ENCODE data around the gene SLC38A6. TPM values are rescaled to one million over a fixed set of nuclear protein-coding genes. Genes with fewer than 3 reads are reported as not detected.

SLC38A6 gene
- total and polyA plus RNA-seq, 9 donors = 6.8 to 18.7 (median 15.1) TPM

GRCh38 chr14:61099216-61099835, 118.3 kb downstream of the SLC38A6 start:
- Histone ChIP-seq H3K27ac (no peak overlapping the region), H3K4me3 (no peak overlapping the region), H3K9me3 (no peaks in the 10 kb centered on the region), H3K4me1 (ENCODE audit: insufficient read depth) (no peaks in the 10 kb centered on the region), H3K27me3 (no peaks in the 10 kb centered on the region), H3K36me3 (no peaks in the 10 kb centered on the region)
- DNase-seq = no peak
- intact Hi-C loops (cut with DNase I) = no loop called here
- TF ChIP-seq EP300 (IDR thresholded peaks at IDR 0.05) (no peak), POLR2A (IDR thresholded peaks at IDR 0.05) (no peak)
- TF ChIP-seq, protein P1, sequence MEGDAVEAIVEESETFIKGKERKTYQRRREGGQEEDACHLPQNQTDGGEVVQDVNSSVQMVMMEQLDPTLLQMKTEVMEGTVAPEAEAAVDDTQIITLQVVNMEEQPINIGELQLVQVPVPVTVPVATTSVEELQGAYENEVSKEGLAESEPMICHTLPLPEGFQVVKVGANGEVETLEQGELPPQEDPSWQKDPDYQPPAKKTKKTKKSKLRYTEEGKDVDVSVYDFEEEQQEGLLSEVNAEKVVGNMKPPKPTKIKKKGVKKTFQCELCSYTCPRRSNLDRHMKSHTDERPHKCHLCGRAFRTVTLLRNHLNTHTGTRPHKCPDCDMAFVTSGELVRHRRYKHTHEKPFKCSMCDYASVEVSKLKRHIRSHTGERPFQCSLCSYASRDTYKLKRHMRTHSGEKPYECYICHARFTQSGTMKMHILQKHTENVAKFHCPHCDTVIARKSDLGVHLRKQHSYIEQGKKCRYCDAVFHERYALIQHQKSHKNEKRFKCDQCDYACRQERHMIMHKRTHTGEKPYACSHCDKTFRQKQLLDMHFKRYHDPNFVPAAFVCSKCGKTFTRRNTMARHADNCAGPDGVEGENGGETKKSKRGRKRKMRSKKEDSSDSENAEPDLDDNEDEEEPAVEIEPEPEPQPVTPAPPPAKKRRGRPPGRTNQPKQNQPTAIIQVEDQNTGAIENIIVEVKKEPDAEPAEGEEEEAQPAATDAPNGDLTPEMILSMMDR (IDR thresholded peaks at IDR 0.05) = no peak
- WGBS, 3 donors = 56 to 62% (median 56%) methylated on average over 4 of the region's 4 CpGs

GRCh38 chr14:61101803-61102548, 120.9 kb downstream of the SLC38A6 start:
- TF ChIP-seq, protein P1 (IDR thresholded peaks at IDR 0.05) = no peak
- TF ChIP-seq POLR2A (IDR thresholded peaks at IDR 0.05) (no peak), EP300 (IDR thresholded peaks at IDR 0.05) (no peak)
- Histone ChIP-seq H3K9me3 (no peaks in the 10 kb centered on the region), H3K4me1 (ENCODE audit: insufficient read depth) (no peaks in the 10 kb centered on the region), H3K27ac (no peak overlapping the region), H3K27me3 (no peaks in the 10 kb centered on the region), H3K36me3 (no peaks in the 10 kb centered on the region), H3K4me3 (no peak overlapping the region)
- DNase-seq = no peak
- intact Hi-C loops (cut with DNase I) = no loop called here
- 41 to 46% (median 41%) methylated on average over 4 of the region's 4 CpGs for WGBS, 3 donors

Small RNA genes lying within 50 kb of the gene (small RNA-seq; reads per million reads assigned to genes)
- not detected for gene RNU6-398P

Other genes starting within 250 kb of the SLC38A6 start
- 10 to 100 TPM; 28.7 to 59.4 (median 44.8) TPM for gene MNAT1, start 246.5 kb upstream of the SLC38A6 start, total RNA-seq
- 10 to 100 TPM; 23.0 to 24.0 TPM for gene MNAT1, start 246.5 kb upstream of the SLC38A6 start, polyA plus RNA-seq
- gene TRMT5, start 166 bp upstream of the SLC38A6 start, total RNA-seq = 10 to 100 TPM in 5 of 7 donors, 1 to 10 TPM in 2; 5.7 to 22.8 (median 15.7) TPM
- gene TRMT5, start 166 bp upstream of the SLC38A6 start, polyA plus RNA-seq = 10 to 100 TPM in 1 of 2 donors, 1 to 10 TPM in 1; 5.8 to 13.8 TPM